Globus pallidus (tissue), 1 donor: ENCODE measurements around the gene WFIKKN1.

ENCODE experiments used
- DNase-seq: peaks from one replicate; pipeline ENCODE4 v3.0.0-alpha.2; 2015; ENCODE audit warnings: low spot score

Gene WFIKKN1

GRCh38 chr16:657487-657886, 26.7 kb downstream of the WFIKKN1 start:
- DNase-seq, result no peak

- DNase-seq, result no peak
Observed at GRCh38 chr16:658679-659571, 28.1 kb downstream of the WFIKKN1 start.

- DNase-seq, result no peak
Observed at GRCh38 chr16:659618-660017, 28.8 kb downstream of the WFIKKN1 start.

- DNase-seq, result no peak
Observed at GRCh38 chr16:660132-660458, 29.3 kb downstream of the WFIKKN1 start.

- DNase-seq, result peak; percentile 88
Observed at GRCh38 chr16:660459-661183, 29.8 kb downstream of the WFIKKN1 start.

GRCh38 chr16:661184-661821, 30.5 kb downstream of the WFIKKN1 start:
- DNase-seq, result no peak

GRCh38 chr16:662095-662494, 31.3 kb downstream of the WFIKKN1 start:
- DNase-seq, result no peak

GRCh38 chr16:662597-662996, 31.8 kb downstream of the WFIKKN1 start:
- no peak for DNase-seq

- DNase-seq, result no peak
Observed at GRCh38 chr16:666572-666971, 35.8 kb downstream of the WFIKKN1 start.

GRCh38 chr16:667113-667779, 36.5 kb downstream of the WFIKKN1 start:
- no peak for DNase-seq

GRCh38 chr16:667780-668518, 37.2 kb downstream of the WFIKKN1 start, which contains the start of gene RHOT2:
TSS of gene RHOT2 (plus strand) at chr16:668132. CDS start at chr16:668200, 68 bp downstream.
- DNase-seq, result peak; percentile 89

- no peak for DNase-seq
Observed at GRCh38 chr16:668519-669171, 37.9 kb downstream of the WFIKKN1 start.

- no peak for DNase-seq
Observed at GRCh38 chr16:669666-670065, 38.9 kb downstream of the WFIKKN1 start.

- no peak for DNase-seq
Observed at GRCh38 chr16:670485-671352, 39.9 kb downstream of the WFIKKN1 start.

GRCh38 chr16:671353-672131, 40.8 kb downstream of the WFIKKN1 start:
- no peak for DNase-seq

- DNase-seq, result no peak
Observed at GRCh38 chr16:672371-672770, 41.6 kb downstream of the WFIKKN1 start.

GRCh38 chr16:672851-673250, 42.1 kb downstream of the WFIKKN1 start:
- DNase-seq, result no peak

GRCh38 chr16:673399-673991, 42.7 kb downstream of the WFIKKN1 start:
- no peak for DNase-seq
